Ascending aorta (tissue), 2 donors: Measurements from ENCODE around the gene USP24. TPM values are rescaled to one million over a fixed set of nuclear protein-coding genes. Genes with fewer than 3 reads are reported as not detected.

Experiments
- DNase-seq, 2 donors: peaks; one replicate each; pipeline ENCODE4 v3.0.0-alpha.2; 2019; ENCODE audit warnings: low spot score in 2 of 2
- H3K27ac ChIP-seq, 2 donors: fragments of 200-600 bp; sonication (generic); one replicate each; pipeline ENCODE4 v1.5.1; 2016 to 2017; ENCODE audit warnings: mild to moderate bottlenecking in 1 of 2
- H3K27me3 ChIP-seq: fragments of 200-600 bp; sonication (generic); one replicate; pipeline ENCODE4 v1.5.1; 2017
- H3K36me3 ChIP-seq, 2 donors: fragments of 200-600 bp; sonication (generic); one replicate each; pipeline ENCODE4 v1.5.1; 2016
- H3K4me1 ChIP-seq, 2 donors: fragments of 200-600 bp; sonication (generic); one replicate each; pipeline ENCODE4 v1.5.1; 2016 to 2017; ENCODE audit warnings: mild to moderate bottlenecking in 1 of 2
- H3K4me3 ChIP-seq, 2 donors: fragments of 200-600 bp; sonication (generic); one replicate each; pipeline ENCODE4 v1.5.1; 2016 to 2017; ENCODE audit warnings: mild to moderate bottlenecking in 1 of 2
- H3K9me3 ChIP-seq, 2 donors: fragments of 200-600 bp; sonication (generic); one replicate each; pipeline ENCODE4 v1.5.1; 2016
- intact Hi-C: fragments of 100-400 bp; cut with DNase I; formaldehyde crosslinking; loops from one replicate; pipeline ENCODE4 v1.15.1; 2023
- total RNA-seq: library from RNA; depleted of rRNA; stranded (reverse); fragments of >200 nt; gene quantifications from one replicate; pipeline ENCODE4 v1.1.0, GENCODE V29; 2016
- TF ChIP-seq, protein P1 (sequence below), 3 experiments: fragments of 200-600 bp in 2 of 3; fragments of 450-650 bp in 1 of 3; sonication (generic) in 2 of 3; IDR thresholded peaks; one replicate each; pipeline ENCODE4 v1.5.1; 2016 to 2019; ENCODE audit warnings: antibody characterized with exemption in 3 of 3, mild to moderate bottlenecking in 1 of 3, moderate library complexity in 1 of 3

USP24 gene
- total RNA-seq, 1 donor from 2014 or later = 11.2 TPM

DNA sequence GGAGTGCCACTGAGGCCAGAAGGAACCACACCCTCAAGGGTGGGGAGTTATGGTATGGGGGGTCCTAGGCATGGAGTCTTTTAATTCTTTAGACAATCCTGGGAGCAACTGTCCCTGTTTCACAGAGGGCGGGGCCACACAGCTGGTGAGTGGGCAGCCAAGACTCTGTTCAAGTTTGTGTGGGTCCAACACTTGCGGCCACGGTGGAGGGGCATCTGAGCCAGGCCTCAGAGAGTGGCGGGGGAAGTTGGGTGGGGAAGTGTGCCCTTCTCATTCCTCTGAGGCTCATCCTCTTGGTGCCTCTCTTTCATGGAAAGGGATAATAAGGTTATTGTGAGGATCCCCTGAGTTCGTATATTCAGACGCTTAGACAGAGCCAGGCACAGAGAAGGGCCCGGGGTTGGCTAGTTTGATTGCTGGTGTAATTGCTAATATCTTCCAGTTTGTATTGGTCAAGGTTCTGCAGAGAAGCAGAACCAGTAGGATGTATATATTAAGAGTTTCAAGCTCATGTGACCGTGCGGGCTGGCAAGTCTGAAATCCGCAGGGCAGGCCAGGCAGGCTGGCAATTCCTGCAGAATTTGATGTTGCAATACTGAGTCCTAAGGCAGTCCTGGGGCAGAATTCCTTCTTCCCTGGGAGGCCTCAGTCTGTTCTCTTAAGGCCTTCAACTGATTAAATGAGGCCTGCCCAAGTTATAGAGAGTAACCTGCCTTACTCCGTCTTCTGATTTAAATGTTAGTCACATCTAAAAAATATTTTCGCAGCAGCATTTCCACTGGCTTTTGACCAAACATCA lies 159.9 kb downstream of the USP24 start:
- DNase-seq = no peak
- intact Hi-C loops = no loop called here
- TF ChIP-seq, protein P1, sequence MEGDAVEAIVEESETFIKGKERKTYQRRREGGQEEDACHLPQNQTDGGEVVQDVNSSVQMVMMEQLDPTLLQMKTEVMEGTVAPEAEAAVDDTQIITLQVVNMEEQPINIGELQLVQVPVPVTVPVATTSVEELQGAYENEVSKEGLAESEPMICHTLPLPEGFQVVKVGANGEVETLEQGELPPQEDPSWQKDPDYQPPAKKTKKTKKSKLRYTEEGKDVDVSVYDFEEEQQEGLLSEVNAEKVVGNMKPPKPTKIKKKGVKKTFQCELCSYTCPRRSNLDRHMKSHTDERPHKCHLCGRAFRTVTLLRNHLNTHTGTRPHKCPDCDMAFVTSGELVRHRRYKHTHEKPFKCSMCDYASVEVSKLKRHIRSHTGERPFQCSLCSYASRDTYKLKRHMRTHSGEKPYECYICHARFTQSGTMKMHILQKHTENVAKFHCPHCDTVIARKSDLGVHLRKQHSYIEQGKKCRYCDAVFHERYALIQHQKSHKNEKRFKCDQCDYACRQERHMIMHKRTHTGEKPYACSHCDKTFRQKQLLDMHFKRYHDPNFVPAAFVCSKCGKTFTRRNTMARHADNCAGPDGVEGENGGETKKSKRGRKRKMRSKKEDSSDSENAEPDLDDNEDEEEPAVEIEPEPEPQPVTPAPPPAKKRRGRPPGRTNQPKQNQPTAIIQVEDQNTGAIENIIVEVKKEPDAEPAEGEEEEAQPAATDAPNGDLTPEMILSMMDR (IDR thresholded peaks at IDR 0.05) = no peak

DNA sequence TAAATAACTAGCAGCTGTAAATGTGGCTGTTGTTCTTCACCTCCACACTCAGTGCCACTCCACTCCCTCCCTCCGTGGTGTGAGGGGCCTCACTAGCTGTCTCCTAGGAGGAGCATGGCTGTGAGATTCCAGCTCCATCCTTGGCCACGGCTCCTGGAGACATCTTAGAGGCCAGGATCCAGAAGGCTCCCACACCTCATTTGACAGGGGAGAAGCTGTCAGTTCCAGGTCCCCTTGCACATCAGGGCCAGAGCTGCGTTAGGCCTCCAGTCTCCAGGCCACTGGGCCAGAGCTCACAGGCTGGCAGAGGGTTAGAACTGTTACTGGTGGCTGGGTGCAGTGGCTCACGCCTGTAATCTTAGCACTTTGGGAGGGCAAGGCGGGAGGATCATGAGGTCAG lies 160.8 kb downstream of the USP24 start:
- Histone ChIP-seq H3K27me3 (no peaks in the 10 kb centered on the region), H3K9me3 (no peaks in the 10 kb centered on the region), H3K27ac (no peak overlapping the region), H3K4me3 (no peak overlapping the region), H3K4me1 (no peaks in the 10 kb centered on the region), H3K36me3 (no peaks in the 10 kb centered on the region)
- TF ChIP-seq, protein P1 (IDR thresholded peaks at IDR 0.05) = no peak
- intact Hi-C loops = no loop called here
- DNase-seq = no peak

More for the DNA sequence above, 159.9 kb downstream of the USP24 start:
- no peaks in the 10 kb centered on the region for H3K9me3 ChIP-seq
- H3K4me3 ChIP-seq = no peak overlapping the region
- no peak overlapping the region for H3K27ac ChIP-seq
- H3K36me3 ChIP-seq = no peaks in the 10 kb centered on the region
- H3K4me1 ChIP-seq = no peaks in the 10 kb centered on the region
- H3K27me3 ChIP-seq = no peaks in the 10 kb centered on the region

DNA sequence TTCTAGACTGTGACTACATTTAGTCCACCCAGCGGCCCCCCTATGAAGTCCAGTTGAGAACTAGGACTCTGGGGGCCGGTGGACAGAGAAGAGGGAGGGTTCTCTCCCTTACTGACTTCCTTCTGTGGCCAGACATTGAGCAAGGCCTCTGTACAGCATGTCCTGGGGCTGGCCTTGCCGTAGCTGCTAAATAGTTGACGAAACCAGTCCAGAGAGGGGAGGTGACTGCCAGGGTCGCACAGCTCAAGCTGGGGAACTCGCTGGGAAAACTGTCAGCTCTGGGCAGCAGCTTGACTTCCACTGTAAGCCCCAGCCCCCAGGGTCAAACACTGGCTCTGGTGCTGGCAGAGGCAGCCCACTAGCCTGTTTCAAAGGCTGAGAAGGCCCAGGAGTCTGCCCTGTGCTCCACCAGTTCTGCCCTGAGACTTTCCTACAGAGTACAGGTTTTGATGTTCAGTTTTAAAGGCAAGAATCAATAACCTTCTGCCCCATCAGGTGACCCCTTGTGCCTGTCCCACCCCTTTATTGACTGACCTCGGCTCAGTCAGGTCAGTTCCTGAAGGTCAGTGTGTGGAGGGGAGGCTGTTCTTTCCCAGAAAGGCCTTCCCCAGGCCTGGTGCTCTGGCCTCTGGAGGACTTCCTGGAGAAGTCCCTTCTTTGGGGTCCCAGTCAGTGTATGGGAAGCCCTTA lies 161.8 kb downstream of the USP24 start:
- intact Hi-C loops = no loop called here
- no peak overlapping the region for H3K4me3 ChIP-seq
- no peaks in the 10 kb centered on the region for H3K4me1 ChIP-seq
- H3K27ac ChIP-seq = no peak overlapping the region
- no peak for DNase-seq
- H3K9me3 ChIP-seq = no peaks in the 10 kb centered on the region
- no peaks in the 10 kb centered on the region for H3K27me3 ChIP-seq
- TF ChIP-seq, protein P1 (IDR thresholded peaks at IDR 0.05) = no peak
- no peaks in the 10 kb centered on the region for H3K36me3 ChIP-seq

DNA sequence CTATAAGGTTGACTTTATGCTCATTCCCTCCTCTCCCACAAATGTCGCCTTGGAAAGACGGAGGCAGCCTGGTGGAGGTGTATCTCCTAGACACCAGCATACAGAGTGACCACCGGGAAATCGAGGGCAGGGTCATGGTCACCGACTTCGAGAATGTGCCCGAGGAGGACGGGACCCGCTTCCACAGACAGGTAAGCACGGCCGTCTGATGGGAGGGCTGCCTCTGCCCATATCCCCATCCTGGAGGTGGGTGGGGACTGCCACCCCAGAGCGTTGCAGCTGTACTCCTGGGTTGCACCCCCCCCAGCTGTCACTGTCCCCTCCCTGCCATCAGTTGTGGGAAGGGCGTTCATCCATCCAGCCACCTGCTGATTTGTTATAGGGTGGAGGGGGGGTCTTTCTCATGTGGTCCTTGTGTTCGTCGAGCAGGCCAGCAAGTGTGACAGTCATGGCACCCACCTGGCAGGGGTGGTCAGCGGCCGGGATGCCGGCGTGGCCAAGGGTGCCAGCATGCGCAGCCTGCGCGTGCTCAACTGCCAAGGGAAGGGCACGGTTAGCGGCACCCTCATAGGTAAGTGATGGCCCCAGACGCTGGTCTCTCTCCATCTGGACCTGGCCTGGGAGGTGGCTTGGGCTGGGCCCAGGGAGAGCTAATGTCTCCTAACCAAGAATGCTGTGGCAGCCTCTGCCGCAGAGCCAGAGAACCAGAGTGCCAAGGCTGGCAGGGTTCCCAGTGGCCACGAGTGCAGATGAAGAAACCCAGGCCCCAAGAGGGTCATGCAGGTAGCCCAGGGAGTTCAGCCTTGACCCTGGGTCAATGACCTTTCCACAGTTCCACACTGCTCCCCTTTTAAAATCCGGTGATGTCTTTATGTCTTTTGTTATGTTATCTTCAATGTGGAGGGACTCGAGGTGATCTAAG lies 162.7 kb downstream of the USP24 start:
- Histone ChIP-seq H3K36me3 (no peaks in the 10 kb centered on the region), H3K9me3 (no peaks in the 10 kb centered on the region), H3K4me3 (no peak overlapping the region), H3K27ac (no peak overlapping the region), H3K27me3 (no peaks in the 10 kb centered on the region), H3K4me1 (no peaks in the 10 kb centered on the region)
- DNase-seq = no peak
- TF ChIP-seq, protein P1 (IDR thresholded peaks at IDR 0.05) = no peak
- intact Hi-C loops = no loop called here

DNA sequence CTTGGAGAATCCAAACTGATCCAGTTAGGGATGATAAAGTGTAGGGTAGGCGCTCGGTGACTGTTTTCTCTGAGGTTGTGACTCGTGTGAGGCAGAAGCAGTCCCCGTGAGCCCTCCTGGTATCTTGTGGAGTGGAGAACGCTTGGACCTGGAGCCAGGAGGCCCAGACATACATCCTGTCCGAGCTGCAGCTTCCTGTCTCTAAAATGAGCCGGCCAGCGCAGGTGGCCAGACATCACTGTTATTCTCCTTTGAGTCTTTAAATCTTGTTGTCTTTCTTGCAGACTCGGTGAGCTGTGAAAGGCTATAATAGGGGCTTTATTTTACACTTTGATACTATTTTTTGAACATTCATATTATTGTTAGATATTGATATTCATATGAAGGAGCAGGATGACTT lies 163.5 kb downstream of the USP24 start:
- DNase-seq = no peak
- H3K9me3 ChIP-seq = no peaks in the 10 kb centered on the region
- H3K27ac ChIP-seq = no peak overlapping the region
- TF ChIP-seq, protein P1 (IDR thresholded peaks at IDR 0.05) = no peak
- no peak overlapping the region for H3K4me3 ChIP-seq
- H3K27me3 ChIP-seq = no peaks in the 10 kb centered on the region
- no peaks in the 10 kb centered on the region for H3K4me1 ChIP-seq
- intact Hi-C loops = no loop called here
- H3K36me3 ChIP-seq = no peaks in the 10 kb centered on the region
